ENCODE measurements around the gene KRTAP29-1.
"Not testable (repeated sequence)": the region's sequence is repeated elsewhere in the genome, so short reads cannot be mapped to it uniquely, and the experiment has no call there.

KRTAP29-1 gene

GRCh38 chr17:41301916-41302901 lies at the start of gene KRTAP29-1:
TSS of gene KRTAP29-1 (minus strand) at chr17:41302851. CDS start at chr17:41302851, 0 bp downstream.
- DNase-seq, result no peak

GRCh38 chr17:41351177-41351576 lies 48.5 kb upstream of the KRTAP29-1 start:
- DNase-seq, result no peak

GRCh38 chr17:41350381-41350878 lies 47.8 kb upstream of the KRTAP29-1 start, which contains the start of gene KRT33A:
TSS of gene KRT33A (minus strand) at chr17:41350828. CDS start at chr17:41350767, 61 bp downstream.
- not testable (repeated sequence) for DNase-seq

- no peak for DNase-seq
Measured at GRCh38 chr17:41347869-41348760, 45.5 kb upstream of the KRTAP29-1 start.

GRCh38 chr17:41346421-41346820 lies 43.8 kb upstream of the KRTAP29-1 start:
- not testable (repeated sequence) for DNase-seq

GRCh38 chr17:41345992-41346391 lies 43.3 kb upstream of the KRTAP29-1 start:
- DNase-seq, result no peak

- DNase-seq, result no peak
Measured at GRCh38 chr17:41343029-41343428, 40.4 kb upstream of the KRTAP29-1 start.

- DNase-seq, result no peak
Measured at GRCh38 chr17:41340934-41341861, 38.5 kb upstream of the KRTAP29-1 start.

GRCh38 chr17:41340494-41340893 lies 37.8 kb upstream of the KRTAP29-1 start:
- DNase-seq, result no peak

- DNase-seq, result no peak
Measured at GRCh38 chr17:41339571-41340172, 37.0 kb upstream of the KRTAP29-1 start.

- DNase-seq, result no peak
Measured at GRCh38 chr17:41338961-41339485, 36.4 kb upstream of the KRTAP29-1 start.

- no peak for DNase-seq
Measured at GRCh38 chr17:41335747-41336146, 33.1 kb upstream of the KRTAP29-1 start.

- DNase-seq, result no peak
Measured at GRCh38 chr17:41334385-41335305, 32.0 kb upstream of the KRTAP29-1 start.

- no peak for DNase-seq
Measured at GRCh38 chr17:41333836-41334235, 31.2 kb upstream of the KRTAP29-1 start.

GRCh38 chr17:41333098-41333497 lies 30.4 kb upstream of the KRTAP29-1 start:
- no peak for DNase-seq

- DNase-seq, result no peak
Measured at GRCh38 chr17:41332239-41332638, 29.6 kb upstream of the KRTAP29-1 start.

- DNase-seq, result no peak
Measured at GRCh38 chr17:41331606-41332005, 29.0 kb upstream of the KRTAP29-1 start.

GRCh38 chr17:41329279-41329948 lies 26.8 kb upstream of the KRTAP29-1 start:
- peak; percentile 65 for DNase-seq

- DNase-seq, result no peak
Measured at GRCh38 chr17:41328207-41328606, 25.6 kb upstream of the KRTAP29-1 start.
